Hepatic stellate cell (primary cell): Measurements from ENCODE around the gene TUBB3.
"Not testable (repeated sequence)": the region's sequence is repeated elsewhere in the genome, so short reads cannot be mapped to it uniquely, and the experiment has no call there.

Source experiments
- DNase-seq: peaks from one replicate; pipeline ENCODE4 v3.0.0; 2011; ENCODE audit warnings: low spot score

The TUBB3 gene

DNA sequence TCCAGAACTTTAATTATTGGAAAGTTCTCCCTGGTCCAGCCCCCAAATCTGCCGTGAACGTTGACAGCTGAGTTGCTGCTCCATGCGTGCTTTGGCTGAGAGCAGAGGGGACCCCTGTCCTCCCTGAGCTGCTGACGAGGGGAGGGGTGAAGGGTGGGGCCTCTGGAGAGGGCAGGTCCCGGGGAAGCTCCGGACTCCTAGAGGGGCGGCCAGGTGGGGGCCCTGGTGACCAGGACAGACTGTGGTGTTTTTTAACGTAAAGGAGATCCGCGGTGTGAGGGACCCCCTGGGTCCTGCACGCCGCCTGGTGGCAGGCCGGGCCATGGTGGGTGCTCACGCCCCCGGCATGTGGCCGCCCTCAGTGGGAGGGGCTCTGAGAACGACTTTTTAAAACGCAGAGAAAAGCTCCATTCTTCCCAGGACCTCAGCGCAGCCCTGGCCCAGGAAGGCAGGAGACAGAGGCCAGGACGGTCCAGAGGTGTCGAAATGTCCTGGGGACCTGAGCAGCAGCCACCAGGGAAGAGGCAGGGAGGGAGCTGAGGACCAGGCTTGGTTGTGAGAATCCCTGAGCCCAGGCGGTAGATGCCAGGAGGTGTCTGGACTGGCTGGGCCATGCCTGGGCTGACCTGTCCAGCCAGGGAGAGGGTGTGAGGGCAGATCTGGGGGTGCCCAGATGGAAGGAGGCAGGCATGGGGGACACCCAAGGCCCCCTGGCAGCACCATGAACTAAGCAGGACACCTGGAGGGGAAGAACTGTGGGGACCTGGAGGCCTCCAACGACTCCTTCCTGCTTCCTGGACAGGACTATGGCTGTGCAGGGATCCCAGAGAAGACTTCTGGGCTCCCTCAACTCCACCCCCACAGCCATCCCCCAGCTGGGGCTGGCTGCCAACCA lies 4.4 kb upstream of the TUBB3 start, which contains the start of gene MC1R:
TSS of gene MC1R (plus strand) at position 410 of the 895 bp plus-strand sequence. CDS start at position 807, 397 bp downstream.
- no peak for DNase-seq

DNA sequence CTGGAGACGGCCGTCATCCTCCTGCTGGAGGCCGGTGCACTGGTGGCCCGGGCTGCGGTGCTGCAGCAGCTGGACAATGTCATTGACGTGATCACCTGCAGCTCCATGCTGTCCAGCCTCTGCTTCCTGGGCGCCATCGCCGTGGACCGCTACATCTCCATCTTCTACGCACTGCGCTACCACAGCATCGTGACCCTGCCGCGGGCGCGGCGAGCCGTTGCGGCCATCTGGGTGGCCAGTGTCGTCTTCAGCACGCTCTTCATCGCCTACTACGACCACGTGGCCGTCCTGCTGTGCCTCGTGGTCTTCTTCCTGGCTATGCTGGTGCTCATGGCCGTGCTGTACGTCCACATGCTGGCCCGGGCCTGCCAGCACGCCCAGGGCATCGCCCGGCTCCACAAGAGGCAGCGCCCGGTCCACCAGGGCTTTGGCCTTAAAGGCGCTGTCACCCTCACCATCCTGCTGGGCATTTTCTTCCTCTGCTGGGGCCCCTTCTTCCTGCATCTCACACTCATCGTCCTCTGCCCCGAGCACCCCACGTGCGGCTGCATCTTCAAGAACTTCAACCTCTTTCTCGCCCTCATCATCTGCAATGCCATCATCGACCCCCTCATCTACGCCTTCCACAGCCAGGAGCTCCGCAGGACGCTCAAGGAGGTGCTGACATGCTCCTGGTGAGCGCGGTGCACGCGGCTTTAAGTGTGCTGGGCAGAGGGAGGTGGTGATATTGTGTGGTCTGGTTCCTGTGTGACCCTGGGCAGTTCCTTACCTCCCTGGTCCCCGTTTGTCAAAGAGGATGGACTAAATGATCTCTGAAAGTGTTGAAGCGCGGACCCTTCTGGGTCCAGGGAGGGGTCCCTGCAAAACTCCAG lies 3.4 kb upstream of the TUBB3 start:
- no peak for DNase-seq

DNA sequence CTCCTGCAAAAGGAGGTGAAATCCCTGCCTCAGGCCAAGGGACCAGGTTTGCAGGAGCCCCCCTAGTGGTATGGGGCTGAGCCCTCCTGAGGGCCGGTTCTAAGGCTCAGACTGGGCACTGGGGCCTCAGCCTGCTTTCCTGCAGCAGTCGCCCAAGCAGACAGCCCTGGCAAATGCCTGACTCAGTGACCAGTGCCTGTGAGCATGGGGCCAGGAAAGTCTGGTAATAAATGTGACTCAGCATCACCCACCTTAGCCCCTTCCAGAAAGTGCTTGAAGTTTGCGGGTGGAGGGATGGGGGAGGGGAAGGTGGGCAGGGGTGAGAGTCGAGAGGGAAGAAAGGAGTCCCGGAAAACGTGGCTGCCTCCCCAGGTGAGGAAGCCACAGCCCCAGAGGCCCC lies 2.4 kb upstream of the TUBB3 start:
- DNase-seq: no peak

DNA sequence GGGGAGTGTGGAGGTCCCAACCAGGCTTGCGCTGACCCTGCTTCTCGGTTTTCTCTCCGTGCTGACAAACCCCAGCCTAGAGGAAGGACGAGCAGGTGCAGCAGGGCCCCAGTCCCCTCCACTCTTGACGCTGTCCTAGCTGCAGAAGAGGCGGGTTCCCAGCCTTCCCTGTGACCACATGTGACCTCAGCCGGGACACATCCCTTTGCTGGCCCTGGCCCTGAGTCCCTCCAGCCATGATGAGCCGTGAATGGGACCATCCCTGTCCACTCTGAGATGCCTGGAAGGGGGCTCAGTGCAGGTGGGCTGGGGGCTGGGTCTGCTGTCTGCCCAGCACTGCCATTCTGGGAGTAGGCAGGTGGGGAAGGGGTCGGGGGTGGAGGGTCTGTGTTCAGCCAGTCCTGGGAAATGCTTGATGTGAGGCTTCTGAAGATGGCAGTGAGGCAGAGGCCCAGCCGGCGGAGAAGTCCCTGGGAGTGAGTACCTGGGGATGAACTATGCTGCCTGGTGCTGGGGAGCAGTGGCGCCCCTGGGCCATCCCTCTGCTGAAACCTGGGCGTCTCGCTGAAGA lies 1.9 kb upstream of the TUBB3 start:
- no peak for DNase-seq

DNA sequence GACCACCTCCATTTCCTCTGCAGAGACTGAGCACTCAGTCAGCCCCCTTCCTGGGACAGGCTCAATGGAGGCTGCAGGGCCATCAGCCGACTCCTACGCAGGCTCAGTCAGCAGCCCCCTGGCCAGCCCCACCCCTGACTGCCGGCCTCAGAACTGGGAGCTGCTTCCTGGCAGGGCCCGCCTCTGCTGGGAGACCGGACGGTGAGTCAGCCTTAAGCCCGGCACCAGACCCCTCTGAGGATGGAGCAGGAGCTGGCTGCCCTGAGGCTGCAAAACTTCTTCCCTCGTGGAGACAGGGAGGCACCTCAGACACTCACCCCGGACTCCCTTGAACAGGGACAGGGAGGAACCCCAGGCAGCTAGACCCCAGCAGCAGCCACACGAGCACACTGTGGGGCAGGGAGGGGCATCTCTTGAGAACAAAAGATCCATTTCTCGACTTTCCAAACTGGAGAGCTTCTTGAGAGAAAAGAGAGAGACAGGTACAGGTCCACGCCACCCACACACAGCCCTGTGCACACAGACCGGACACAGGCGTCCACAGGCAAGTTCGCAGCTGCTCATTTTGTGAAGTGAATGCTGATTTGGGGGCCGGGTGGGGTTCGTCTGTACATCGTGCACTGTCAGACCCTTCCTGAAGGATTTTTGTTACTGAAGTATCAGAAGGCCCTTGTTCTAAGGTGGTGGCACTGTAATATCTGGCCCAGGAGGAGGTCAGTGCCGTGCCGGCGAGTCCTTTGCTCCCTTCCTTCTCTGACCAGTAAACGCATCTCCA lies 1.3 kb upstream of the TUBB3 start:
- peak; percentile 98 for DNase-seq

DNA sequence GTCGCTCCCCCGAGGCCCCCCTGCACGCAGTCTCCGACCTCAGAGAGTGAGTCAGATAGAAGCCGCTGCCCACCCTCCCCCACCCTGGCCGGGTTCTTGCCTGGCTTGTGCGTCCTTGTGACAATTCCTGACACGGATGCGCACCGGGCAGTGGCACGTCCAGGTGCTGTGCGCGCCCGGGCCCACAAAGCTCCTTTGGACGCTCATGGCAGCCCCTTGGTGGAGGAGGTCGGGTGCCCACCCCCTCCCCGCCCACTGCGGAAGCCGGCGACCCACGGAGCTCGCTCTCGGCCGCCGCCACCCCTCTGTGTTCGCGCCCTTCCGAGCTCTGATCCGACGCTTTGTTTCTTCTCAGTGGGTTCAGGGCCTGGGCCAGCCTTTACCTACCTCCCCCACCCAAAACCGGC lies 662 bp upstream of the TUBB3 start:
- DNase-seq: peak; percentile 95

DNA sequence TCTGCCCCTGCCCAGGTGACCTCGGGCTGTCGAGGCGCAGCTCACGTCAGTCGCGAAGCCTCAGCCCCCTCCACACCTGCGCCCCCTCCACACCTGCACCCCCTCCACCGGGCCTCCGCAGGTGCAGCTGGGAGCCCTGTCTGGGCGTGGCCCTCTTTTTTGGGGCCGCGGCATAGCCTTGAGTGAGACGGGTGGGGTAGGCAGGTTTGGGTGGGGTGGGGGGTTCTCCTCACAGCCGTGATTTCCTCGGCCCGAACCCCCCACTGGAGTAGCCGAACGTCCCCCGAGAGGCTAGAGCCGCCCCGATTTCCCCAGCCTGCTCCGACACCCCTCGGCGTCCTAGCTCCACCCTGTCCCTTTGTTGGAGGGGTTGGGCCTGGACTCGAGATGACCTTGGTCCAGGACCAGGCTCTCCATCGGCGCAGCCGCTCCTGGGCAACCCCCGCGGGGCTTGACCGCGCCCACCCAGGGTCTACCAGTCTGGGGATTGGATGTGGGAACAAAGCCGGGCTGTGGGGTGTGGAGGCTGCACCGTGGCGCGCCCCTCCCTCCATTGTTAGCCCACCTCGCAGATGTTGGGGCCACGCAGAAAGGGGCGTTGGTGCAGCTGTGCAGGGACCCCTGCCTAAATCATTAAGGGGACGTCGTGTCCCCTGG lies 626 bp downstream of the TUBB3 start:
- no peak for DNase-seq

DNA sequence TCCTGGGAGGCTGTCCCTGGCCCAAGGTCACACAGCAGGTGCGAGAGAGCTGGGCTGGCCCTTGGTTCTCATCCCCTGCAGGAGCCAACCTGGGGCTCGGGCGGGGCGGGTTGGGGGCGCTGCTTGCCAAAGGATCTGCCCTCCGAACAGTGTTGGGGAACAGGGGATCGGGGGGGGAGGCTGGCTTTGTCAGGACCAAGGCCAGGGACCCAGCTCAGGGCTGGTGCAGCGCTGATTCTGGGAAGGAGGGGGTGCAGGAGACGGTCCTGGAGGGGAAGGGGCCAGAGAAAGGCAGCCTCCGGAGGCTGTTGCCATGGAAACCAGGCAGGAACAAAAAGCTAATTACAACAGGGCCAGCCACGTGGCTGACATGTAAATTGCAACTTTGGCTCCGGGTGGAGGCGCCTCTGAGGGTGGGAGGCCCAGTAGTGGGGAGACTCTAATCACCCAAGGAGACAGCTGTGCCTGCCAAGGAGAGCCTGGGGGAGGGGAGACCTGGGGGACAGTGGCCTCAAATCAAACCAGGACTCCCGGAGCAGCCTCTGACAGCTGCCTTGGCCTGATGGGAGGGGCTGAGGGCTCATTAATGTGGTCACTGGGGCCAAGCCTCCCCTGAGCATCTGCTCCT lies 1.3 kb downstream of the TUBB3 start:
- no peak for DNase-seq

DNA sequence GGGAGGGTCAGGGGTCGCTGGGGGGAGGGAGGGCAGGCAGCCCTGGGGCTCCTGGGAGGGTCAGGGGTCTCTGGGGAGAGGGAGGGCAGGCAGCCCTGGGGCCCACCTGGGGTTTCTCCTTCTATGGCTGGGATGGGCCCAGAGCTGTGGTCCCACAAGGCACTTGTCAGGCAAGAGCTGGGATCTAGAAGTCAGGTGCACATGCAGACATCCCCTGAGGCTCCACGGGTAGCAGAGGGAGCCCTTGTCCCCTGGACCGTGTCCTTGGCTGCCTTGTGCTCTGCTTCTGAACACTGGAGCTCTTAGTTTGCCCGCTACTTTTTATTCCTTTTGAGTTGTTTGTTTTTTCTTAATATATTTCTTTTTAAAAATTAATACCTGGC lies 1.8 kb downstream of the TUBB3 start:
- DNase-seq: no peak

DNA sequence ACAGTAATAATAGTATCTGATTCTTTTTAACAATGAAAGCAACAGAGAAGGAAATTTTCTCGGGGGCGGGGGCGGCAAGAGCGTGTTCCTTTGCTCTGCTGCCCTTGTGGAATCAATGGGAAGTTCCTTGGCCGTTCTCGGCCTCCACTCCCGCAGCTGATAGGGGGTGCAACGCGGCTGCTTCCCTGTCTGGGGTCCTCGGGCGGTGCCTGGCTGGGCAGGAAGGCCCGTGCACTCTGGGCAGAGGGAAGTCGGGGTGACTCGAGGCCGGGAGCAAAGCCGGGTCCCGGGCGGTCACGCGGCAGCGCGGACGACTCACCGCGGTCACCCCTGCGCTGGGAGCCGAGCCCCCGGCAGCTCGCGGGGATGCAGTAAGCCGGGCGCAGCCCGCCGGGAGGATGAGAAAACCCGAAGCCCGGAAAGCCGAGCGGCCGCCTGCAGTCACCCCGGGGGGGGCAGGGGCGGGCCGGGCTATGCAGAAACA lies 2.5 kb downstream of the TUBB3 start:
- DNase-seq: no peak

DNA sequence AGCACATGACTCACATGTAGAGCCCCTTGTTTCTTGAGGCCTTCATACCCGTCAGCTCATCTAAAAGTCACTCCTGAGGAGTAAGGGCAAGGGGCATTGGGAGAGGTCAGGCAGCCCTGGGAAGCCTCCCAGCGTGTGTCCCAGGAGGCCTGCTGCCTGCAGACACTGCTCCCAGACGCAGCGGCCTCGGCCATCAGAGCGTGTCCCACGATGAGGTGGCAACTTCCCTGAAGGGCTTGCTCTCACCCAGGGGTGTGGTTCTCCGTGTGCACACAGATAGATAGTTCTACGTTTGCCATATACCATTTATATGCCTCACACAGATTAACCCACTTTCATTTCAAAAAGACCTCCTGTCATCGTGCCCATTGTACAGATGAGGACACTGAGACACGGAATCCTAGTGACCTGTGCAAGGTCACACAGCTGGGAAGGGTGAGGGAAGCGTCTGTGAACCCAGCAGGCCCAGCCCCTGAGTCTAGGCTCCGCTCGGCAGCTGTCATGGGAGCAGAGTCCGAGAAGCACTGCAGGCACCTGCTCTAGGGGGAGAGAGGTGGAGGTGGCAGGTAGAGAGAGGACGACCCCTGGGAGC lies 8.3 kb downstream of the TUBB3 start:
- no peak for DNase-seq

DNA sequence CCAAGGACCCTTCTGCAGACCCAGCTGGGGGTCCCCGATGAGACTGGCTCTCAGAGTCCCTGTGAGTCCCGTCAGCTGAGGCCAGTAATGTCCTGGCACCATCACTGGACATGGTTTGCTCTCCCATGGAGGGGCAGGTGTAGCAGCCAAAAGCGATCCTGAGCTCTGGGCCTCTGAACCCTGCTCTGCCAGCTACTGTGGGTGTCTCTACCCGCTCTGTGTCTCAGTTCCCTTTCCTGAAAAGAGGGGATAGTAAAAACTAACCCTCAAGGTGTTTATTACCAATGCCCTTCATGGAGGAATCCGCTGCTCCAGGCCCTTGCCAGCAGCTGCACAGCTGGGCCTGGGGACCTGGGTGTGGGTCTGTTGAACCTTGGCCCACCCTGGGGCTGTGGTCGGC lies 8.8 kb downstream of the TUBB3 start:
- no peak for DNase-seq

DNA sequence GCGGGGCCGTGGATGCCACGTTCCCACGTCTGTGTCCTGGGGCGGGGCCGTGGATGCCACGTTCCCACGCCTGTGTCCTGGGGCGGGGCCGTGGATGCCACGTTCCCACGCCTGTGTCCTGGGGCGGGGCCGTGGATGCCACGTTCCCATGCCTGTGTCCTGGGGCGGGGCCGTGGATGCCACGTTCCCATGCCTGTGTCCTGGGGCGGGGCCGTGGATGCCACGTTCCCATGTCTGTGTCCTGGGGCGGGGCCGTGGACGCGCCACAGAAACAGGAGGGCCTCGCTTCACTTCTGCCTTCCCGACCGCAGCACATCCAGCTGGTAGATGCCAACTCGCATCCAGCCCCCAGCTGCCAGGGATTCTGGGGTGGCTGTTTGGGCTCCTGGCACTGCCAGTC lies 10.9 kb downstream of the TUBB3 start:
- not testable (repeated sequence) for DNase-seq

DNA sequence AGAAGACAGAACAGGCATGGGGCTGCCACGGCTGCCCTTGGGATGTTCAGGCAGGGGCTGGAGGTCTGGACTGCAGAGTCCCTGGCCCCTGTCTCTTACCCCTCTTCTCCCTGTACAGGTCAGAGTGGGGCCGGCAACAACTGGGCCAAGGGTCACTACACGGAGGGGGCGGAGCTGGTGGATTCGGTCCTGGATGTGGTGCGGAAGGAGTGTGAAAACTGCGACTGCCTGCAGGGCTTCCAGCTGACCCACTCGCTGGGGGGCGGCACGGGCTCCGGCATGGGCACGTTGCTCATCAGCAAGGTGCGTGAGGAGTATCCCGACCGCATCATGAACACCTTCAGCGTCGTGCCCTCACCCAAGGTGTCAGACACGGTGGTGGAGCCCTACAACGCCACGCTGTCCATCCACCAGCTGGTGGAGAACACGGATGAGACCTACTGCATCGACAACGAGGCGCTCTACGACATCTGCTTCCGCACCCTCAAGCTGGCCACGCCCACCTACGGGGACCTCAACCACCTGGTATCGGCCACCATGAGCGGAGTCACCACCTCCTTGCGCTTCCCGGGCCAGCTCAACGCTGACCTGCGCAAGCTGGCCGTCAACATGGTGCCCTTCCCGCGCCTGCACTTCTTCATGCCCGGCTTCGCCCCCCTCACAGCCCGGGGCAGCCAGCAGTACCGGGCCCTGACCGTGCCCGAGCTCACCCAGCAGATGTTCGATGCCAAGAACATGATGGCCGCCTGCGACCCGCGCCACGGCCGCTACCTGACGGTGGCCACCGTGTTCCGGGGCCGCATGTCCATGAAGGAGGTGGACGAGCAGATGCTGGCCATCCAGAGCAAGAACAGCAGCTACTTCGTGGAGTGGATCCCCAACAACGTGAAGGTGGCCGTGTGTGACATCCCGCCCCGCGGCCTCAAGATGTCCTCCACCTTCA lies 11.7 kb downstream of the TUBB3 start:
- no peak for DNase-seq

DNA sequence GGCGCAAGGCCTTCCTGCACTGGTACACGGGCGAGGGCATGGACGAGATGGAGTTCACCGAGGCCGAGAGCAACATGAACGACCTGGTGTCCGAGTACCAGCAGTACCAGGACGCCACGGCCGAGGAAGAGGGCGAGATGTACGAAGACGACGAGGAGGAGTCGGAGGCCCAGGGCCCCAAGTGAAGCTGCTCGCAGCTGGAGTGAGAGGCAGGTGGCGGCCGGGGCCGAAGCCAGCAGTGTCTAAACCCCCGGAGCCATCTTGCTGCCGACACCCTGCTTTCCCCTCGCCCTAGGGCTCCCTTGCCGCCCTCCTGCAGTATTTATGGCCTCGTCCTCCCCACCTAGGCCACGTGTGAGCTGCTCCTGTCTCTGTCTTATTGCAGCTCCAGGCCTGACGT lies 12.5 kb downstream of the TUBB3 start:
- not testable (repeated sequence) for DNase-seq

DNA sequence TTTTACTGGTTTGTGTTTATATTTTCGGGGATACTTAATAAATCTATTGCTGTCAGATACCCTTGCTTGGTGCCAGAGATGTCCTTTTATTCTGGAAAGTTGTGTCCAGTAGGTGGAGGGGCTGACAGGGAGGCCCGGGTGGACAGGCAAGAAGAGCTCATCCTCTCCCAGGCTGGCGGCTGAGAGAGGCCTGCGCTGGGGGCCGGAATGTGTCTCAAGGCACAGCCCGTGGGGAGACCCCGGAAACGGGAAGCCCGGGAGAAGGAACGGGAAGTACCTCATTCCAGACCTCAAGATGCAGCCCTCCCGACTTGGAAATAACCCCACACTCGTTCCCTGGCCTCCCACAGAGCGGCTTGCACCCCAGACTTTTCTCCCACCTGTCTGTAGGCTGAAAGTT lies 12.9 kb downstream of the TUBB3 start:
- DNase-seq: no peak

DNA sequence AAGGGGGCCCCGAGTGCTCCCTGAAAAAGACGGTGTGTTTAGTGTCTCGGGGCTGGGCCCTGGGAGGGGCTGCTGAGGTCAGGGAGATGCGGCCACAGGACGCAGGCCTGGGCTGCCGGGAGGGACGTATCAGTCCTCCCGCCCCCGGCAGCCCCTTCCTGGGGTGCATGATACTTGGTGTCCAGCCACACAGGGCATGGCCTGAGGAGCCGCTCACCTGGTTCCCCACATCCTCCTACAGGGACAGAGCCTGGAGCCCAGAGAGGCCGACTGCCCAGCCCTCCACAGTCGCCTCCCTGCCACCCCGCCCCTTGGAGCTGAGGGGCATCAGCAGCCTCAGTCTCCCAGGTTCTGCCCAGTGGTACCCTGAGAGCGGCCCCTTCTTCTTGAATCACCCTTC lies 13.4 kb downstream of the TUBB3 start:
- DNase-seq: no peak

DNA sequence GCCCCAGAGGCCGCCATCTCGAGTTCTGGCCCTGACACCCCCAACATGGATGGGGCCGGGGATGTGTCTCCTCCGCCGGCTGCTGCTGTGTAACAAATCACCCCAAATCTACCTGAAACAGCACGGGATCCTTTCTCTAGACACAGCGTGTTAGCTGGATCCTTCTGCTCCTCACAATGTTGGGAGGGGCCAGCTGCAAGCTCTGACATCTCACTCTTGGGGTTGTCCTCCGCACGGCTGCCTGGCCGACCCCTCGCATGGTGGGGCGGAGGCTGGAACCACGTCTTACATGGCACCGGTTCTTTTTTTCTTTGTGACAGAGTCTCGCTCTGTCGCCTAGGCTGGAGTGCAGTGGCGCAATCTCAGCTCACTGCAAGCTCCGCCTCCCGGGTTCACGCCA lies 13.8 kb downstream of the TUBB3 start:
- no peak for DNase-seq
